ENCODE measurements around the gene CREBRF.

- TF ChIP-seq CTCF (IDR thresholded peaks at IDR 0.05), result no peak
- TF ChIP-seq POLR2A (IDR thresholded peaks at IDR 0.05), result no peak
These were observed 63.6 kb downstream of the CREBRF start for GRCh38 chr5:173119719-173120118.

Measured in adrenal gland (tissue), 5 donors.